ENCODE data around the gene EXOC3L1. TPM values are rescaled to one million over a fixed set of nuclear protein-coding genes. Genes with fewer than 3 reads are reported as not detected.

The EXOC3L1 gene
- total and polyA plus RNA-seq, 2 donors (not counting 1 experiment from before 2014, with no cell fraction given): 0.09 to 0.33 TPM

GRCh38 chr16:67161595-67162058 lies 28.3 kb downstream of the EXOC3L1 start:
- Histone ChIP-seq H4K20me1 (ENCODE audit: control insufficient read depth, extremely low read depth, insufficient read depth, low read length) (no peaks in the 10 kb centered on the region), H3K9me3 (ENCODE audit: control insufficient read depth, insufficient read depth, low read depth, low read length) (no peaks in the 10 kb centered on the region), H3K27me3 (ENCODE audit: control insufficient read depth, insufficient read depth, low read length) (peaks cover 2% of the 10 kb centered on the region), H3K4me3 (replicated peaks in 1 of 4; ENCODE audit: control extremely low read depth in 1 of 4, insufficient read depth in 1 of 4, low read depth in 3 of 4, low read length in 4 of 4) (peak overlapping the region in 2 of 4 experiments; percentile 26 to 97), H3K4me2 (ENCODE audit: extremely low read depth, insufficient read depth, low read length) (peak overlapping the region; percentile 25), H3K36me3 (ENCODE audit: control insufficient read depth, insufficient read depth, low read length) (peaks cover 3% of the 10 kb centered on the region), H3K9ac (ENCODE audit: insufficient read depth, low read length) (no peak overlapping the region), H3K27ac (ENCODE audit: insufficient read depth, low read length) (no peak overlapping the region), H2AFZ (ENCODE audit: low read length) (no peak overlapping the region), H3K4me1 (ENCODE audit: control insufficient read depth, extremely low read depth, insufficient read depth, low read length) (peaks cover 8% of the 10 kb centered on the region), H3K79me2 (ENCODE audit: control insufficient read depth, insufficient read depth, low read length) (no peaks in the 10 kb centered on the region)
- no peak for DNase-seq (ENCODE audit: low read depth in 2 of 2)
- TF ChIP-seq, protein P1, sequence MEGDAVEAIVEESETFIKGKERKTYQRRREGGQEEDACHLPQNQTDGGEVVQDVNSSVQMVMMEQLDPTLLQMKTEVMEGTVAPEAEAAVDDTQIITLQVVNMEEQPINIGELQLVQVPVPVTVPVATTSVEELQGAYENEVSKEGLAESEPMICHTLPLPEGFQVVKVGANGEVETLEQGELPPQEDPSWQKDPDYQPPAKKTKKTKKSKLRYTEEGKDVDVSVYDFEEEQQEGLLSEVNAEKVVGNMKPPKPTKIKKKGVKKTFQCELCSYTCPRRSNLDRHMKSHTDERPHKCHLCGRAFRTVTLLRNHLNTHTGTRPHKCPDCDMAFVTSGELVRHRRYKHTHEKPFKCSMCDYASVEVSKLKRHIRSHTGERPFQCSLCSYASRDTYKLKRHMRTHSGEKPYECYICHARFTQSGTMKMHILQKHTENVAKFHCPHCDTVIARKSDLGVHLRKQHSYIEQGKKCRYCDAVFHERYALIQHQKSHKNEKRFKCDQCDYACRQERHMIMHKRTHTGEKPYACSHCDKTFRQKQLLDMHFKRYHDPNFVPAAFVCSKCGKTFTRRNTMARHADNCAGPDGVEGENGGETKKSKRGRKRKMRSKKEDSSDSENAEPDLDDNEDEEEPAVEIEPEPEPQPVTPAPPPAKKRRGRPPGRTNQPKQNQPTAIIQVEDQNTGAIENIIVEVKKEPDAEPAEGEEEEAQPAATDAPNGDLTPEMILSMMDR (conservative IDR thresholded peaks at IDR 0.05 in 1 of 2, IDR thresholded peaks at IDR 0.05 in 1 of 2; ENCODE audit: low read depth in 1 of 2, low read length in 2 of 2): no peak

DNA sequence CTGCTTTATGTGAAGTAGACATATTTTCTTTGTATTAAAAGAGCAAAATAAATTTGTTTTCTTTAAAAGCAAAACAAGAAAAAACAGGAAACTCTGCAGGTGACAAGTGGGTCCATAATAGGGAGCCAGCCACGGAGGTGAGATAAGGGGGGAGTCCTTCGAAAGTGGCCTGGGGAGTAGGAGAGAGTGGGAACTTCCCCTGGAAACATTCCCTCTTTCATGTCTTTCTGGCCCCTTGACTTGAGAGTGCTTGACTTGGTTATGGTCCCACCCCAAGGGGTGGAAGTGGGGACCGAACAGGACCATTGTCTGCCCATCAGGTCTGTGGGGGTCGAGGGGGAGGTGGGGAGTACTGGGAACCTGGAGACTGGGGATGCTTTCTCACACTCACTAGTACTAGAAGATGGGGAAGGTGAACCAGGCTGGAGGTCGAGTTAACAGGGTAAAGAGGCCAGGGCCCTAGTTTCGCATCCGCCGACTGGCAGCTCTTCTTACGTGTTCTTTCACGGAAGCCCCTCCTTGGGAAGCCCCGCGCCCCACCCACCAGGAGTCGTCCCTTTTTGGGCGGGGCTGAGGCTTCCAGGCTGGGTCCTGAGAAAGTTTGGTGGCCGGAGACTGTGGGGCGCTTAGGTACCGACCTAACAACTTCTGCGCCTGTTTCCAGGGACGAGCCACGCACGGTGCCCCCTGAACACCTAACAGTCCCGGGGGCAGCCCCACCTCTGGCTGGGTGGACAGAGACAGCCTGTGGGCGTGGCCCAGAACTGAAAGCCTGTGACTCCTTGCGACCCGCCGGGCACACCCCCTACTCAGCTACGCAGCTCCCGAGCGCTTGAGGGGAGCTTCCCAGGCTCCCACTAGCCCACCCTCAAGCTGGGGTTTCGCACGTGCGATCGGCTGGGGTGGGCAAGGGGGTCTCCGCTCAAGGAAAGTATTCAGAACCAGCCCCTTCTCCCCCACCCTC lies 31.0 kb downstream of the EXOC3L1 start:
- Histone ChIP-seq H4K20me1 (ENCODE audit: control insufficient read depth, extremely low read depth, insufficient read depth, low read length) (no peaks in the 10 kb centered on the region), H3K4me2 (ENCODE audit: extremely low read depth, insufficient read depth, low read length) (peak overlapping the region; percentile 97), H3K36me3 (ENCODE audit: control insufficient read depth, insufficient read depth, low read length) (peaks cover 3% of the 10 kb centered on the region), H2AFZ (ENCODE audit: low read length) (peak overlapping the region; percentile 62), H3K9me3 (ENCODE audit: control insufficient read depth, insufficient read depth, low read depth, low read length) (no peaks in the 10 kb centered on the region), H3K4me3 (replicated peaks in 1 of 4; ENCODE audit: control extremely low read depth in 1 of 4, insufficient read depth in 1 of 4, low read depth in 3 of 4, low read length in 4 of 4) (peak overlapping the region; percentile 78 to 98 (median 94)), H3K27ac (ENCODE audit: insufficient read depth, low read length) (peak overlapping the region; percentile 32), H3K27me3 (ENCODE audit: control insufficient read depth, insufficient read depth, low read length) (peaks cover 2% of the 10 kb centered on the region), H3K9ac (ENCODE audit: insufficient read depth, low read length) (peak overlapping the region; percentile 74), H3K4me1 (ENCODE audit: control insufficient read depth, extremely low read depth, insufficient read depth, low read length) (peaks cover 4% of the 10 kb centered on the region), H3K79me2 (ENCODE audit: control insufficient read depth, insufficient read depth, low read length) (no peaks in the 10 kb centered on the region)
- peak in 1 of 2 donors; percentile 30 for DNase-seq (ENCODE audit: low read depth in 2 of 2)
- TF ChIP-seq, protein P1 (conservative IDR thresholded peaks at IDR 0.05 in 1 of 2, IDR thresholded peaks at IDR 0.05 in 1 of 2; ENCODE audit: low read depth in 1 of 2, low read length in 2 of 2): no peak
- TF ChIP-seq EZH2 (IDR thresholded peaks at IDR 0.05; ENCODE audit: low read length, missing control alignments): no peak

- no peak overlapping the region for H3K4me2 ChIP-seq (ENCODE audit: extremely low read depth, insufficient read depth, low read length)
- DNase-seq (ENCODE audit: low read depth in 2 of 2): no peak
- TF ChIP-seq EZH2 (IDR thresholded peaks at IDR 0.05; ENCODE audit: low read length, missing control alignments): no peak
- H4K20me1 ChIP-seq (ENCODE audit: control insufficient read depth, extremely low read depth, insufficient read depth, low read length): no peaks in the 10 kb centered on the region
- no peak overlapping the region for H3K9ac ChIP-seq (ENCODE audit: insufficient read depth, low read length)
- peaks cover 2% of the 10 kb centered on the region for H3K27me3 ChIP-seq (ENCODE audit: control insufficient read depth, insufficient read depth, low read length)
- no peaks in the 10 kb centered on the region for H3K9me3 ChIP-seq (ENCODE audit: control insufficient read depth, insufficient read depth, low read depth, low read length)
- H3K79me2 ChIP-seq (ENCODE audit: control insufficient read depth, insufficient read depth, low read length): no peaks in the 10 kb centered on the region
- no peak overlapping the region for H2AFZ ChIP-seq (ENCODE audit: low read length)
- H3K4me3 ChIP-seq (replicated peaks in 1 of 4; ENCODE audit: control extremely low read depth in 1 of 4, insufficient read depth in 1 of 4, low read depth in 3 of 4, low read length in 4 of 4): no peak overlapping the region
- H3K27ac ChIP-seq (ENCODE audit: insufficient read depth, low read length): no peak overlapping the region
- H3K4me1 ChIP-seq (ENCODE audit: control insufficient read depth, extremely low read depth, insufficient read depth, low read length): peaks cover 4% of the 10 kb centered on the region
- peaks cover 3% of the 10 kb centered on the region for H3K36me3 ChIP-seq (ENCODE audit: control insufficient read depth, insufficient read depth, low read length)
These were observed 31.9 kb downstream of the EXOC3L1 start for GRCh38 chr16:67157892-67158635.

All from fibroblast of lung (primary cell).